Kidney (tissue), 14 donors: Measurements from ENCODE around the gene TBX21. TPM values are rescaled to one million over a fixed set of nuclear protein-coding genes. Genes with fewer than 3 reads are reported as not detected.

Experiments
- DNase-seq, 5 donors: peaks; one replicate each; pipeline ENCODE4 v3.0.0-alpha.2; 2013 to 2020
- FAIRE-seq: peaks from 2 replicates; lab custom pipeline; 2012; peaks lifted over from hg19 to GRCh38; lab: Jason Lieb, UNC
- H3K27ac ChIP-seq, 2 donors: one replicate each; pipeline ENCODE4 v1.7.0; 2013; ENCODE audit warnings: low read depth in 2 of 2, low read length in 2 of 2, inconsistent platforms in 1 of 2
- H3K27me3 ChIP-seq: one replicate; pipeline ENCODE4 v1.7.1; 2013; ENCODE audit warnings: low read length, inconsistent platforms; ENCODE audit not compliant: control insufficient read depth, insufficient read depth
- H3K36me3 ChIP-seq, 3 donors: one replicate each; pipeline versions ENCODE4 v1.7.0 to v1.7.1; 2013; ENCODE audit warnings: low read length in 3 of 3, control low read depth in 1 of 3, inconsistent platforms in 1 of 3; ENCODE audit not compliant: insufficient read depth in 3 of 3, control insufficient read depth in 2 of 3
- H3K4me1 ChIP-seq, 3 donors: one replicate each; pipeline versions ENCODE4 v1.7.0 to v1.7.1; 2013; ENCODE audit warnings: low read length in 3 of 3, inconsistent platforms in 1 of 3, low read depth in 1 of 3; ENCODE audit not compliant: control insufficient read depth in 2 of 3, insufficient read depth in 2 of 3
- H3K4me3 ChIP-seq, 3 donors: one replicate each; pipeline versions ENCODE4 v1.7.0 to v1.8.1; 2013; ENCODE audit warnings: low read length in 3 of 3, control low read depth in 1 of 3, inconsistent platforms in 1 of 3
- H3K9ac ChIP-seq, 3 donors: one replicate each; pipeline versions ENCODE4 v1.7.0 to v1.7.1; 2013; ENCODE audit warnings: low read length in 3 of 3, control low read depth in 1 of 3, inconsistent platforms in 1 of 3
- H3K9me3 ChIP-seq, 3 donors: one replicate each; pipeline versions ENCODE4 v1.7.0 to v1.7.1; 2013; ENCODE audit warnings: low read length in 3 of 3, control low read depth in 1 of 3, inconsistent platforms in 1 of 3; ENCODE audit not compliant: control insufficient read depth in 2 of 3, insufficient read depth in 1 of 3
- intact Hi-C: fragments of 100-400 bp; cut with DNase I; formaldehyde crosslinking; loops from one replicate; pipeline ENCODE4 v1.11.1; 2022
- polyA plus RNA-seq: library from polyadenylated mRNA; stranded (reverse); fragments of 350-450 nt; fragmentation: Illumina TruSeq; extraction: RNeasy Lipid Tissue Mini Kit (QIAGEN cat#74804); gene quantifications from one replicate; pipeline ENCODE4 v1.2.3, GENCODE V29; 2014; ENCODE audit warnings: low read depth, low replicate concordance; ENCODE audit not compliant: insufficient read depth
- total RNA-seq: library from RNA; stranded (reverse); fragmentation: NEBNext Ultra II Directional; extraction: Animal tissue kit (Norgen Biotek cat#: 25700); gene quantifications from one replicate; pipeline ENCODE4 v1.2.1, GENCODE V29; 2021
- TF ChIP-seq, protein P1 (sequence below): IDR thresholded peaks from 3 replicates; pipeline ENCODE4 v1.5.1; 2012; ENCODE audit warnings: mild to moderate bottlenecking, moderate library complexity, borderline replicate concordance; ENCODE audit not compliant: insufficient read depth; ENCODE audit errors: extremely low read depth
- donor health status: control.
- donor health status: control.
- donor health status: control.
- donor health status: control.
- donor health status: control.
- donor health status: DM: yes; HTN: yes; CAD: no.
- donor health status: Normal renal cell carcinoma (clear cell type).

TBX21 gene
- total and polyA plus RNA-seq, 2 donors from 2014 or later: 0.24 to 1.9 TPM

DNA sequence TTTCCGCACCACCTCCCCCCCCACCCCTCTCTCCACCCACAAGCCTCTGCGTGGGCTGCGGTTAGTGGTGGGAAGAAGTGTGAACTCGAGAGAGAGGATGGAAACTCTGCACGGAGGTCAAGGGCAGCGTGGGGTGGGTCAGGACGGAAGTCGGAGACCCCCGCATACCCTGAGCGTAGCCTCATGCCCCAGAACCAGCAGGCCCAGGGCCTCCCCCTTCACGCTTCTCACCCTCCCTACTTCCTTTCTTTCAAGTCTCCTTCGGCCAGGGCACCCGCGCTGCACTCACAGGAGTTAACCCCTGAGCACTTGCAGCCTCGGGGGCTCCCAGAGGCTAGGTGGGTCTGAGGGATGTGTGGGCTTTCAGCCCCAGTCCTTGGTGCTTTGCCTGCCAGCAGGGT, 29.8 kb upstream of the TBX21 start:
- H3K9me3 ChIP-seq: no peaks in the 10 kb centered on the region
- intact Hi-C loops: no loop called here
- DNase-seq: peak in 2 of 5 donors; percentile 44 to 63
- no peak overlapping the region for H3K4me3 ChIP-seq
- no peaks in the 10 kb centered on the region for H3K27me3 ChIP-seq
- H3K4me1 ChIP-seq: peaks cover 0 to 13% (median 6%) of the 10 kb centered on the region in 3 donors
- no peak overlapping the region for H3K9ac ChIP-seq
- FAIRE-seq: no peak
- TF ChIP-seq, protein P1, sequence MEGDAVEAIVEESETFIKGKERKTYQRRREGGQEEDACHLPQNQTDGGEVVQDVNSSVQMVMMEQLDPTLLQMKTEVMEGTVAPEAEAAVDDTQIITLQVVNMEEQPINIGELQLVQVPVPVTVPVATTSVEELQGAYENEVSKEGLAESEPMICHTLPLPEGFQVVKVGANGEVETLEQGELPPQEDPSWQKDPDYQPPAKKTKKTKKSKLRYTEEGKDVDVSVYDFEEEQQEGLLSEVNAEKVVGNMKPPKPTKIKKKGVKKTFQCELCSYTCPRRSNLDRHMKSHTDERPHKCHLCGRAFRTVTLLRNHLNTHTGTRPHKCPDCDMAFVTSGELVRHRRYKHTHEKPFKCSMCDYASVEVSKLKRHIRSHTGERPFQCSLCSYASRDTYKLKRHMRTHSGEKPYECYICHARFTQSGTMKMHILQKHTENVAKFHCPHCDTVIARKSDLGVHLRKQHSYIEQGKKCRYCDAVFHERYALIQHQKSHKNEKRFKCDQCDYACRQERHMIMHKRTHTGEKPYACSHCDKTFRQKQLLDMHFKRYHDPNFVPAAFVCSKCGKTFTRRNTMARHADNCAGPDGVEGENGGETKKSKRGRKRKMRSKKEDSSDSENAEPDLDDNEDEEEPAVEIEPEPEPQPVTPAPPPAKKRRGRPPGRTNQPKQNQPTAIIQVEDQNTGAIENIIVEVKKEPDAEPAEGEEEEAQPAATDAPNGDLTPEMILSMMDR: no peak
- no peak overlapping the region for H3K27ac ChIP-seq
- peaks cover 0 to 10% (median 0%) of the 10 kb centered on the region in 3 donors for H3K36me3 ChIP-seq

DNA sequence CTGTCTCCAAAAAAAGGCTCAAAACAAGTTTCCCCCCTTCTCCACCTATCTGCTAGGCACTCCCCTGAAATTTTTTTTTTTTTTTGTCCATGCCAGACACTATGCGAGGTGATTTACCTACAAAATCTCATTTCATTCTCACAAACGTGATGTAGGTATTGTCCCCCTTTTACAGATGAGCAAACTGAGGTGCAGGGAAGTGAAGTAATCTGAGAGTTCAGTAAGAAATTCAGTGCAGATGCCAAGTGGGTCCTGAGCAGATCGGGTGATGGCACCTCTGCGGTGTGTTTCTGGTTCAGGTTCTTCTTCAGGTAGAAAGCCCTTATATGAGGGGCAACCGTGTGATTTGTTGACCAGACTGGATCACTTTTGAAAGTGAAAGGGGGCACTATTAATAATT, 29.4 kb upstream of the TBX21 start:
- H3K36me3 ChIP-seq: peaks cover 0 to 6% (median 0%) of the 10 kb centered on the region in 3 donors
- no peaks in the 10 kb centered on the region for H3K9me3 ChIP-seq
- H3K4me3 ChIP-seq: no peak overlapping the region
- H3K9ac ChIP-seq: no peak overlapping the region
- TF ChIP-seq, protein P1: no peak
- H3K27ac ChIP-seq: no peak overlapping the region
- H3K27me3 ChIP-seq: no peaks in the 10 kb centered on the region
- intact Hi-C loops: no loop called here
- no peak for DNase-seq
- H3K4me1 ChIP-seq: peaks cover 0 to 13% (median 6%) of the 10 kb centered on the region in 3 donors
- FAIRE-seq: no peak

DNA sequence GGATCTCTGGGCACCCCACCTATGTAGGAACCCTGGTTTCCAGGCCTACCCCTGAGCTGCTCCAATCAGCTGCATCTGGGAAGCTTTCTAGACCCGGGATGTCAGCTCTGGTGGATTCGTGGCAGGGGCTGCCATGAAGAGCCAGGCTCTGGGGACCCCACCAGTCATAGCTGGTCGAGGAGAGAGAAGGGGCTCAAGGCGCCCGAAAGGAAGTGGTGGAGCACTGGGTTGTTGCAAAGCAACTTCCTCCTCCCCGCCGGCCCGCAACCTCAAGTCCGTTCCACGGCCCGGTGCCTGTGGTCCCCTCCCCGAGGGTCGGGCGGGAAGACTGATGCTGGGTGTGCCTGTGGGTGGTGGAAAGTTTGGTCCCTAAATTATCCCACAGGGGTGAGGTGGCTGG, 28.9 kb upstream of the TBX21 start:
- H3K27ac ChIP-seq: no peak overlapping the region
- H3K9me3 ChIP-seq: no peaks in the 10 kb centered on the region
- no peak overlapping the region for H3K4me3 ChIP-seq
- FAIRE-seq (no peak), DNase-seq (peak in 1 of 5 donors; percentile 69)
- peaks cover 0 to 5% (median 0%) of the 10 kb centered on the region in 3 donors for H3K36me3 ChIP-seq
- H3K4me1 ChIP-seq: peaks cover 0 to 13% (median 6%) of the 10 kb centered on the region in 3 donors
- TF ChIP-seq, protein P1: no peak
- H3K9ac ChIP-seq: no peak overlapping the region
- no peaks in the 10 kb centered on the region for H3K27me3 ChIP-seq
- intact Hi-C loops: no loop called here

GRCh38 chr17:47704736-47705135, 28.3 kb upstream of the TBX21 start:
- intact Hi-C loops: no loop called here
- no peaks in the 10 kb centered on the region for H3K27me3 ChIP-seq
- H3K4me3 ChIP-seq: no peak overlapping the region
- DNase-seq (peak in 1 of 5 donors; percentile 47), FAIRE-seq (no peak)
- peaks cover 0 to 13% (median 6%) of the 10 kb centered on the region in 3 donors for H3K4me1 ChIP-seq
- H3K36me3 ChIP-seq: peaks cover 0 to 9% (median 2%) of the 10 kb centered on the region in 3 donors
- TF ChIP-seq, protein P1: no peak
- no peak overlapping the region for H3K9ac ChIP-seq
- no peaks in the 10 kb centered on the region for H3K9me3 ChIP-seq
- no peak overlapping the region for H3K27ac ChIP-seq
